Activated CD8-positive, alpha-beta T cell treated with anti-CD3 and anti-CD28 coated beads, Interleukin-2, amount 10 ng/mL, durations not matched to agents 7 days and 5 days (primary cell): ENCODE data around the gene CDCP2. TPM values are rescaled to one million over a fixed set of nuclear protein-coding genes. Genes with fewer than 3 reads are reported as not detected.
"Not testable (repeated sequence)": the region's sequence is repeated elsewhere in the genome, so short reads cannot be mapped to it uniquely, and the experiment has no call there.

Experiments
- ATAC-seq: fragments of 150-1000 bp; cut with Tn5 transposase; one replicate; pipeline ENCODE4 v1.10.0; 2021; ENCODE audit warnings: moderate library complexity
- CTCF ChIA-PET: fragments of 350-600 bp; sonication (Branson Sonifier 250); formaldehyde crosslinking; loops from one replicate; lab custom pipeline; 2021; ENCODE audit warnings: antibody characterized with exemption; lab: Charles Lee
- POLR2A ChIA-PET: fragments of 350-600 bp; sonication (Branson Sonifier 250); formaldehyde crosslinking; loops from one replicate; lab custom pipeline; 2021; ENCODE audit warnings: antibody characterized with exemption; lab: Charles Lee
- DNase-seq: peaks from one replicate; pipeline ENCODE4 v3.0.0-alpha.2; 2020
- H3K27ac Mint-ChIP-seq: one replicate; pipeline ENCODE4 v1.8.0; 2021; ENCODE audit warnings: mild to moderate bottlenecking, mixed read lengths
- H3K27me3 Mint-ChIP-seq: one replicate; pipeline ENCODE4 v1.8.0; 2021; ENCODE audit warnings: low read depth, mixed read lengths
- H3K36me3 Mint-ChIP-seq: one replicate; pipeline ENCODE4 v1.8.0; 2021; ENCODE audit warnings: low read depth, mixed read lengths
- H3K4me1 Mint-ChIP-seq: one replicate; pipeline ENCODE4 v1.8.0; 2021; ENCODE audit warnings: low read depth, mixed read lengths
- H3K4me3 Mint-ChIP-seq: one replicate; pipeline ENCODE4 v1.8.0; 2021; ENCODE audit warnings: mild to moderate bottlenecking, mixed read lengths
- H3K9me3 Mint-ChIP-seq: one replicate; pipeline ENCODE4 v1.8.0; 2022; ENCODE audit warnings: mixed read lengths; ENCODE audit not compliant: insufficient read depth
- total RNA-seq, 2 experiments: library from RNA; stranded (reverse); gene quantifications; one replicate each; pipeline ENCODE4 v1.2.3, GENCODE V29; 2021

Gene CDCP2
- total RNA-seq, 2 experiments from 2014 or later, result 0.16 TPM; not detected in 1

DNA sequence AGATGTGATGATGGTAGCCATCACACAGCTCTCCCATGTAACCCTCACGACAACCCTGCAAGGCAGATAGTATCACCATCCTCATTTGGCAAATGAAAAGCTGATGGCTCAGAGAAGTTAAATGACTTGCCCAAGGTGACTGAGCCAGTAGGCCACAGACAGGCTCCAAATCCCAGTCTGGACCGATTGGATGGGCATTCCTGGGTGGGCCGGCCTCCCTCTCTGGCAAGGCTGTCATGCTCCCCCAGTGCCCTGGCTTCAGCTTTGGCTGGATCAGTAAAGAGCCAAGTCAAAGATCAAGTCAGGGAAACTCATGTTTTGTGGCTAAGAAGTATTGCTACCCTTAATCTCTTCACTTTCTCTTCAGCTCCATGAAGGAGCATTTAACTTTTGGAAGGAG is 41.2 kb downstream of the CDCP2 start:
- Mint-ChIP-seq H3K9me3 (no peaks in the 10 kb centered on the region), H3K27me3 (peaks cover 3% of the 10 kb centered on the region), H3K4me3 (no peak overlapping the region), H3K36me3 (no peaks in the 10 kb centered on the region), H3K4me1 (no peaks in the 10 kb centered on the region), H3K27ac (no peak overlapping the region)
- POLR2A ChIA-PET, result no interaction called here
- CTCF ChIA-PET, result interaction anchor here (1.6 to 3.1 kb wide), 2 partner anchors 10 to 378 kb away, joined by 5 to 11 read pairs; no protein-coding TSS in a partner anchor
- ATAC-seq, result no peak
- no peak for DNase-seq

DNA sequence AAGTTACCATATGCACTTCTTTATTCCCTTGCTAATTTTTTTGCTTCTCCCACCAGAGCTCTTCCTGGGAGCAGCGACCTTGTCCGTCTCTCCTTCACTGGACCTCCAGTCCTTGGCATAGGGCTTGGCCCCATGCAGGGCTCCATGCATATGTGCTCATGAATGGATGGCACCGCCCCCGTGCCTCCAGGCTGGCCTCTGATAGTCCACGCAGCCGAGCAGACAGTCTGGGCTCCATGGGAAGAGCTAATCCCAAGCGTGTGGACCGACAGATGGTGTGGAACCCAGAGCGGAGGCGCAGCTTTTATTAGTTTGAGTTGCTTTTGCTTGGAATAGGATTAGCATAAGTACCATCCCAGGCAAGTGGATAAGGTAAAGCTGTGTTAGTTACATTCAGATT is 41.8 kb downstream of the CDCP2 start:
- Mint-ChIP-seq H3K36me3 (no peaks in the 10 kb centered on the region), H3K9me3 (no peaks in the 10 kb centered on the region), H3K4me1 (no peaks in the 10 kb centered on the region), H3K27me3 (peaks cover 3% of the 10 kb centered on the region), H3K27ac (no peak overlapping the region), H3K4me3 (no peak overlapping the region)
- POLR2A ChIA-PET, result no interaction called here
- CTCF ChIA-PET, result interaction anchor here (3.1 kb wide), 1 partner anchor 11 kb away, joined by 11 read pairs; no protein-coding TSS in a partner anchor
- DNase-seq, result no peak
- ATAC-seq, result no peak

DNA sequence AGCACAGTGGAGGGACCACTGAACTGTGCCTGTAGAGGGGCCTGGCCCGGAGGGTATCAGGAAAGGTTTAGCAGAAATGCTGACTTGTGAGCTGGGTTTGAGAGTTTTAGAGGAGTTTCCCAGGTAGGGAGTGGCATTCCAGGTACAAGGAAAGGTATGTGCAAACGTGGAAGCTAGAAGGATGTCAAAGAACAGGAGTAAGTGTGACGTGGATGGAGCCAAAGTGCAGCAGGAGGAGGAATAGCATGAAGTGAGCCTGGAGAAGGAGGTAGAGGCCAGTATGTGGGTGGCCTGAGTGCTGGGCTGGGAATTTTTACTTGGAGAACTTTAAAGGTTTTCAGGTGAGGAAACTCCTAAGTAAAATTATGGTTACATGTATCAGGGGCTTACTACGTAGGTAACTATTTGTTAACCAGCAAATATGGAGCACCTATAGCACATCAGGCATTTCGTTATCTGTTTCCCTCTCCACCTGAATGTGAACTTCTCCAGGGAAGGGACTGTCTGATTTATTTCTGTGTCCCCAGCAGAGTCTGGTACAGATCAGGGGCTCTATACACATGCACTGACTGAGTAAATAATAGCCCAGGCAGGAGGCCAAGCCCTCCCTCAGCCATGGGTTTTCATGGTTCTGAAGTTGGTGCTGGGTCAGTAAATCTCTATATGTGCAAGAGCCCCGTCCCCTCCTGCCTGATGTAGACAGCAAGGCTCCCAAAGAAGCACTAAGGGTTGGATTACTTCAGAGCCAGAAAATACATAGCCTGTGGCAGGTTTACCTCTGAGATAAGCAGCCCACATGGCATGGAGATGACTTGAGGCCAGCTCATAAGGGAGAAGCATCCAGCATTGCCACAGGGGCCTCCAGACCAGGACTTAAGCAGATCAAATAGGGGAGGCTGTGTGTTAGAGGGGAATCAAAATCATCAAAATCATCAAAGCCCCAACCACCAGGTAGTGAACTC is 43.4 kb downstream of the CDCP2 start:
- no peak overlapping the region for H3K4me3 Mint-ChIP-seq
- no peaks in the 10 kb centered on the region for H3K4me1 Mint-ChIP-seq
- ATAC-seq, result no peak
- H3K36me3 Mint-ChIP-seq, result no peaks in the 10 kb centered on the region
- H3K27ac Mint-ChIP-seq, result no peak overlapping the region
- POLR2A ChIA-PET, result no interaction called here
- CTCF ChIA-PET, result no interaction called here
- peaks cover 3% of the 10 kb centered on the region for H3K27me3 Mint-ChIP-seq
- DNase-seq, result no peak
- no peaks in the 10 kb centered on the region for H3K9me3 Mint-ChIP-seq

DNA sequence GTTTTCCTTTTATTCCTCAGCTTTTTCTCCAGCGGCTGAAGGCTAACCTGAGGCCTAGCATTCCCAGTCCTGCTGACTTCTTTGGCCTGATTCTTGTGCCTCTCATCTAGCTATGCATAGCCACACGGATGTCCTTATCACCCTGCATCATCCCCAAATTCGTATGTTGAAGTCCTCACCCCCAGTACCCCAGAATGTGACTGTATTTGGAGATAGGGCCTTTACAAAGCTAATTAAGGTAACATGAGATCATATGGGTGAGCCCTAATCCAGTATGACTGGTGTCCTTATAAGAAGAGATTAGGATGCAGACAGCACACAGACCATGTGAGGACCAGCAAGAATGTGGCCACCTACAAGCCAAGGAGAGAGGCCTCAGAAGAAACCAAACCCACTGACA is 44.6 kb downstream of the CDCP2 start:
- ATAC-seq (no peak), DNase-seq (no peak)
- Mint-ChIP-seq H3K4me3 (no peak overlapping the region), H3K4me1 (no peaks in the 10 kb centered on the region), H3K27me3 (no peaks in the 10 kb centered on the region), H3K9me3 (no peaks in the 10 kb centered on the region), H3K27ac (no peak overlapping the region), H3K36me3 (no peaks in the 10 kb centered on the region)
- CTCF ChIA-PET, result interaction anchor here (1.5 kb wide), 2 partner anchors 28 to 382 kb away, joined by 3 to 5 read pairs; no protein-coding TSS in a partner anchor
- POLR2A ChIA-PET, result interaction anchor here (0.7 kb wide), 1 partner anchor 70 kb away, joined by 3 read pairs; no protein-coding TSS in a partner anchor

DNA sequence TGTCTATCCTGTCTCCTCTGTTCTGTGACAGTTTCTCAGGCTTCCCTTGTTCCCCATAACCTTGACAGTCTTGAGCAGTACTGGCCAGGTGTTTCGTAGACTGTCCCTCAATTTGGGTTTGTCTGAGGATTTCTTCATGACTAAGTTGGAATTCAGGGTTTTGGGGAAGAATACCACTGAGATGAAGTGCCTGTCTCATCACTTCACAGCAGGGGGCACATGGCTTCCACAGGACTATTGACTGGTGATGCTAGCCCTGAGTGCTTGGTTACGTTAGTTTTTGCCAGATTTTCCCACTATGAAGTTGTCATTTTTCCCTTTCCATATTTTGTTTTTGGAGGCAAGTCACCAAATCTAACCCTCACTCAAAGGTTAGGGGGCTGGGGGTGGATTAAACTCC is 45.7 kb downstream of the CDCP2 start:
- ATAC-seq (no peak), DNase-seq (no peak)
- Mint-ChIP-seq H3K9me3 (no peaks in the 10 kb centered on the region), H3K27me3 (no peaks in the 10 kb centered on the region), H3K27ac (no peak overlapping the region), H3K4me1 (no peaks in the 10 kb centered on the region), H3K4me3 (no peak overlapping the region), H3K36me3 (peaks cover 4% of the 10 kb centered on the region)
- POLR2A ChIA-PET, result no interaction called here
- CTCF ChIA-PET, result interaction anchor here (1.5 kb wide), 1 partner anchor 383 kb away, joined by 5 read pairs; no protein-coding TSS in a partner anchor

DNA sequence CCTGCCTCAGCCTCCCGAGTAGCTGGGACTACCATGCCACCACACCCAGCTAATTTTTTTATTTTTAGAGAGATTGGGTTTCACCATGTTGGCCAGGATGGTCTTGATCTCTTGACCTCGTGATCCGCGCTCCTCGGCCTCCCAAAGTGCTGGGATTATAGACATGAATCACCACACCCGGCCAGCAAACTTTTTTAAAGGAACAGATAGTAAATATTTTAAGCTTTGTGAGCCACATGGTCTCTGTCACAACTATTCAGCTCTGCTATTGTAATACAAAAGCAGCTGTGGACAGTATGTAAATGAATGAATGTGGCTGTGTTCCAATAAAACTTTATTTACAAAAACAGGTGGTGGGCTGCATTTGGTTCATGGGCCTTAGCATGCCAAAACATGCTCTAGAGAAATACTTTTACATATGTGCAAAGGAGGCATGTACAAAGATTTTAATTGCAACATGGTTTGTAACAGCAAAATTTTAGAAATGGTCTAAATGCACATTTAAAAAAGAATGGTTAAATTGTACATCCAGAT is 47.0 kb downstream of the CDCP2 start:
- POLR2A ChIA-PET, result no interaction called here
- H3K4me1 Mint-ChIP-seq, result no peaks in the 10 kb centered on the region
- H3K4me3 Mint-ChIP-seq, result no peak overlapping the region
- CTCF ChIA-PET, result interaction anchor here (1.5 kb wide), 1 partner anchor 29 kb away, joined by 4 read pairs; no protein-coding TSS in a partner anchor
- no peak for DNase-seq
- peaks cover 13% of the 10 kb centered on the region for H3K36me3 Mint-ChIP-seq
- ATAC-seq, result no peak
- no peak overlapping the region for H3K27ac Mint-ChIP-seq
- no peaks in the 10 kb centered on the region for H3K9me3 Mint-ChIP-seq
- no peaks in the 10 kb centered on the region for H3K27me3 Mint-ChIP-seq

DNA sequence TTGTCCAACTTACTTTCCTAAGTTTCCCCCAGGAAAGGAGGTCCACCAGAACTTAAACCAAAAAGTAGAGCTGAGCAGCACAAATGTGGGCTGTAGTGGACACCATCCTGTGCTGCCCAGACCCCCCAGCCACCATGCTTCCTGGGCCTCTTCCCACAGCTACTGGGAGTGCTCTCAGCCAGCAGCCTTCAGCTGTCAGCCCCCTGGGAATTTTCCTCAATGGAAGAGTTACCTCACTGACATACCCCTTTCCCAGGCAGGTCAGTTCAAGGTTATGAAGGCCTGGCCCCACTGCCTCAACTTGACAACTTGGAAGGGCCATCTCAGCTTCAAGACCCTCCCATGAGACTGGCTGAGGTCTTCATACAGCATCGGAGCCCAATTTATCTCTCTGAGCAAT is 47.7 kb downstream of the CDCP2 start:
- H3K36me3 Mint-ChIP-seq, result peaks cover 16% of the 10 kb centered on the region
- H3K4me1 Mint-ChIP-seq, result no peaks in the 10 kb centered on the region
- DNase-seq, result no peak
- CTCF ChIA-PET, result interaction anchor here (1.5 kb wide), 1 partner anchor 28 kb away, joined by 4 read pairs; no protein-coding TSS in a partner anchor
- no peaks in the 10 kb centered on the region for H3K27me3 Mint-ChIP-seq
- no peak overlapping the region for H3K4me3 Mint-ChIP-seq
- no peaks in the 10 kb centered on the region for H3K9me3 Mint-ChIP-seq
- ATAC-seq, result no peak
- H3K27ac Mint-ChIP-seq, result no peak overlapping the region
- POLR2A ChIA-PET, result no interaction called here

DNA sequence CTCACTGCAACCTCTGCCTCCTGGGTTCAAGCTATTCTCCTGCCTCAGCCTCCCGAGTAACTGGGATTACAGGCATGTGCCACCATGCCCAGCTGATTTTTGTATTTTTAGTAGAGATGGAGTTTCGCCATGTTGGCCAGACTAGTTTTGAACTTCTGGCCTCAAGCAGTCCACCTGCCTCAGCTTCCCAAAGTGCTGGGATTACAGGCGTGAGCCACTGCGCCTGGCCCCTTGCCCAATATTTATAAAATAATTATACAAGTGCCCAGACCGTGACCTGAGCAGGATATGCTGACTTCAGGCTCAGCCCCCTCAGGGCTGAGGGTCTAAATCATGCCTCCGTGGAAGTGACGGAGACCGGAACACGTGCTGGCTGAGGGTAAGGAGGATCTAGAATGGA is 48.2 kb downstream of the CDCP2 start:
- CTCF ChIA-PET, result interaction anchor here (1.5 kb wide), 1 partner anchor 28 kb away, joined by 4 read pairs; no protein-coding TSS in a partner anchor
- POLR2A ChIA-PET, result not testable (repeated sequence)
- peaks cover 16% of the 10 kb centered on the region for H3K36me3 Mint-ChIP-seq

DNA sequence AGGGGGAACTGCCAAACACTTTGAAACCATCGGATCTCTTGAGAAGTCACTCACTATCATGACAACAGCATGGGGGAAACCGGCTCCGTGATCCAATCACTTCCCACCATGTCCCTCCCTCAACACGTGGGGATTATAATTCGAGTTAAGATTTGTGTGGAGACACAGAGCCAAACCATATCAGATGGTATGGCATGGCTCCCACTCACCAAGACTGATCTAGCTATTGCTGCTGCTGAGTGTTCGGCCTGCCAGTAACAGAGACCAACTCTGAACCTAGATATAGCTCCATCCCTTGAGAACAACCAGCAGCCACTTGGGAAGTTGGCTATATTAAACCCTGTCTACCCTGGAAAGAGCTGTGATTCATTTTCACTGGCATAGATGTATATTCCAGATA is 49.4 kb downstream of the CDCP2 start:
- ChIA-PET CTCF (interaction anchor here (1.7 kb wide), 1 partner anchor 22 kb away, joined by 6 read pairs; no protein-coding TSS in a partner anchor), POLR2A (no interaction called here)
- Mint-ChIP-seq H3K9me3 (no peaks in the 10 kb centered on the region), H3K4me1 (no peaks in the 10 kb centered on the region), H3K27me3 (no peaks in the 10 kb centered on the region), H3K36me3 (peaks cover 22% of the 10 kb centered on the region), H3K27ac (no peak overlapping the region), H3K4me3 (no peak overlapping the region)
- ATAC-seq (no peak), DNase-seq (no peak)

More for the DNA sequence above, 48.2 kb downstream of the CDCP2 start:
- H3K4me3 Mint-ChIP-seq, ATAC-seq, H3K9me3 Mint-ChIP-seq, DNase-seq, H3K4me1 Mint-ChIP-seq, H3K27ac Mint-ChIP-seq, H3K27me3 Mint-ChIP-seq: not testable (repeated sequence)

DNA sequence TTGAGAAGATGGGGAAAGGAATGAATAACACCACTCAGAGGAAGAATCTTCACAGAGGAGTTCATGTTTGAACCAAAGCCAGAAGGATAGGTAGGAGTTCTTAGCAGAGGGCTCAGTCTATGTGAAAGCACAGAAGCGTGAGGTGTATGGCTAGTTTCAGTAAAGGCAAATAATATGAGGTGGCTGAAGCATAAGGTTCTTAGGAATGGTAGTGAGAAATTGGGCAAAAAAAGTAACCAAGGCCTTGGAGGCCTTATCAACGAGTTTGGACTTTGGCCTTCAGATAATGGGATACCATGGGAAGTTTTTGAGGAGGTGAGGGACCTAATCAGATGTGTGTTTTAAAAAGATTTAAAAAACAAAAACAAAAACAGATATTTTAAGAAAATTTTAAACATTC is 52.3 kb downstream of the CDCP2 start:
- no peaks in the 10 kb centered on the region for H3K27me3 Mint-ChIP-seq
- H3K27ac Mint-ChIP-seq, result no peak overlapping the region
- no peak overlapping the region for H3K4me3 Mint-ChIP-seq
- CTCF ChIA-PET, result no interaction called here
- ATAC-seq (no peak), DNase-seq (no peak)
- H3K9me3 Mint-ChIP-seq, result no peaks in the 10 kb centered on the region
- peaks cover 28% of the 10 kb centered on the region for H3K36me3 Mint-ChIP-seq
- H3K4me1 Mint-ChIP-seq, result peaks cover 2% of the 10 kb centered on the region
- POLR2A ChIA-PET, result no interaction called here

DNA sequence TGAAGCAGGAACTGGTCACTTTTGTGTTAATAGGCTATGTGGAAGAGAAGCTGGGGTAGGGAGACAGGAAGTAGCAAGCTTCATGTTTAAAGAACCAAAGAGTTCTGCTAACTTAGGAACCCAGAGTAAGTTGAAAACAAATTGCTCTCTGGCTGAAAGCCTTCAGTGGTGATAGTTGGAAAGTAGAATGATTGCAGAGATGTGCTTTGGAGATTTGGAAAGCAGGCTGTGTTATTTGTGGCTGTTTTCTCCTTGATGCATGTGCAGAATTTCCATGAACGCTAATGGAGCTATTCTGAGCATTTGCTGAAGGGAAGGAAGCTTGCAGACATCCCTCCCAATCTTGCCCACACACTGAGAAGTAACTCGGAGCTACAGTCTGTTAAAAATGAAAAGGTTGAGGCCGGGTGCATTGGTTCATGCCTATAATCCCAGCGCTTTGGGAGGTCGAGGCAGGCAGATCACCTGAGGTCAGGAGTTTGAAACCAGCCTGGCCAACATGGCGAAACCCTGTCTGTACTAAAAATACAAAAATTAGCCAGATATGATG is 53.7 kb downstream of the CDCP2 start:
- POLR2A ChIA-PET, result no interaction called here
- CTCF ChIA-PET, result interaction anchor here (0.6 to 2.4 kb wide), 6 partner anchors 17 to 661 kb away, joined by 3 to 8 read pairs (median 3); no protein-coding TSS in a partner anchor

More for the DNA sequence above, 53.7 kb downstream of the CDCP2 start:
- ATAC-seq (no peak), DNase-seq (no peak)
- peaks cover 30% of the 10 kb centered on the region for H3K36me3 Mint-ChIP-seq
- H3K27me3 Mint-ChIP-seq, result no peaks in the 10 kb centered on the region
- H3K4me3 Mint-ChIP-seq, result no peak overlapping the region
- H3K9me3 Mint-ChIP-seq, result no peaks in the 10 kb centered on the region
- peaks cover 2% of the 10 kb centered on the region for H3K4me1 Mint-ChIP-seq
- H3K27ac Mint-ChIP-seq, result no peak overlapping the region
